IPS DF 19.7 (cell line): ENCODE results near the gene PCSK1.
"Not testable (repeated sequence)": the region's sequence is repeated elsewhere in the genome, so short reads cannot be mapped to it uniquely, and the experiment has no call there.

Experiments used
- DNase-seq: peaks from one replicate; pipeline ENCODE4 v3.0.0-alpha.2; 2013; ENCODE audit warnings: low read depth, low spot score

PCSK1 gene

DNA sequence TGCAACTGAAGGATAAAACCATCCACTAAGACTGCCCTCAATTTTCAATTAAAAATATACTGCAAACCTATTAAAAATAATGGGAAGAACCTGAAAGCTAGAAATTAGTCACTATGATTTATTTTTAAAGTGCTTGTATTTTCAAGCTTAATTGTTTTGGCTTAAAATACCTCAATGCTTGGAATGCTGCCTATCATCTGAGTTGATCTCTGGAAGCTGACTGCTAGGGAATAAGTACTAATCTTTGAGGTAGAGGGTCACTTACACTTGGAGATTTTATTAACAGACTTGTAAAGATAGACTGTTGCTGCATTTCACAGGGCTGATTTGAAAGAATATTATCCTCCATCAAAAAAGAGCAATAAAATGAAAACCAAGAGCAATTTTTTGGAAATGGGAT, 6.2 kb downstream of the PCSK1 start:
- DNase-seq = no peak

- DNase-seq = no peak
Observed at GRCh38 chr5:96425443-96425842, 7.6 kb downstream of the PCSK1 start.

- DNase-seq = no peak
Observed at GRCh38 chr5:96415897-96416296, 17.2 kb downstream of the PCSK1 start.

- no peak for DNase-seq
Observed at GRCh38 chr5:96412868-96413449, 20.1 kb downstream of the PCSK1 start.

- no peak for DNase-seq
Observed at GRCh38 chr5:96410013-96410412, 23.0 kb downstream of the PCSK1 start.

DNA sequence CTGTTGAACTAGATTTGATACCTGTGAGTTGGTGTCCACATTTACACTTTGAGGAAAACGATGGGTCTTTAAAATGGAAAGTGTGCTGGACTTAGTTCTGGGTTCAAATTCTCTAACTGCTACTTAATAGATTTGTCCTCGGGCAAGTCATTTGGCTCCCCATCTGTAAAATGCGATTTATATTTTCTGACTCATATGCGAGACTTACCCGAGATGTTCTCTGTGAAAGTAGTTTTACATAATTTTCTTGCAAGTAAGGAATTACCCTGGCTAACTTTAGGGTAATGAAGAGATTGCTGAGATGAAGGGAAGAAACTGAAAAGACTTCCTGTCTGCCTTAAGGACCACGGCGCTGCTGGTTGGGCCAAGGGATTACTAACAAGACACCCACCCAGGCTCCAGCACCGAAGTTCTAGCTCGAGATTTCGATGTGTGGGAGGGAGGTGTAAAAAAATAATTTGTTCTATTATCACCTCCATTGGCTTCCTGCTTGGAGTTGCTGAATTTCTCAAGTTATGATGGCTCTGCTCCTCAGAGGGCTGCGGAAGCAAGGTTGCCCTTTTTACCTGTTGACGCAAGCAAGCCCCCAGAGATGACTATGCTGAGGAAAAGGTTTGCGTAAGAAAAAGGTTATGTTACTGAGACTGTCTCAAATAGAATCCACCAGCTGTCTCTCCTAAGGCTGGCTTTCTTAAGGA, 24.1 kb downstream of the PCSK1 start:
- DNase-seq = no peak

GRCh38 chr5:96408210-96408777, 24.8 kb downstream of the PCSK1 start:
- no peak for DNase-seq

DNA sequence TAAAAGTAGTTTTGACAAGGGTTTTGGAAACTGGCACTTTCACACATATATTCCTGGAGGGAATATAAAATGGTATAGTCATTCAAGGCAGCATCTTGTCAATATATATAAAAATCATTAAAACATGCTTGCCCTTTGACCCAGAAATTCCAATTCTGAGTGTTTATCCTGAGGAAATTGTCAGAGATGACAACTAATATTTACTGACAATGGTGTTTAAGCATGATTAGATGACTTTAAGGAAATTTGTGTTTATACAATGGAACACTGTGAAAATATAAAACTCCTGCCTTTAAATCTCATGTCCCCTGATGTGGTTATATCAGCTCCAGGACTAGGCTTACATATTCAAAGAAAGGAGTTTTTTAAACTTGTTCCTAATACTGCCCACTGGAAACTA, 25.6 kb downstream of the PCSK1 start:
- no peak for DNase-seq

DNA sequence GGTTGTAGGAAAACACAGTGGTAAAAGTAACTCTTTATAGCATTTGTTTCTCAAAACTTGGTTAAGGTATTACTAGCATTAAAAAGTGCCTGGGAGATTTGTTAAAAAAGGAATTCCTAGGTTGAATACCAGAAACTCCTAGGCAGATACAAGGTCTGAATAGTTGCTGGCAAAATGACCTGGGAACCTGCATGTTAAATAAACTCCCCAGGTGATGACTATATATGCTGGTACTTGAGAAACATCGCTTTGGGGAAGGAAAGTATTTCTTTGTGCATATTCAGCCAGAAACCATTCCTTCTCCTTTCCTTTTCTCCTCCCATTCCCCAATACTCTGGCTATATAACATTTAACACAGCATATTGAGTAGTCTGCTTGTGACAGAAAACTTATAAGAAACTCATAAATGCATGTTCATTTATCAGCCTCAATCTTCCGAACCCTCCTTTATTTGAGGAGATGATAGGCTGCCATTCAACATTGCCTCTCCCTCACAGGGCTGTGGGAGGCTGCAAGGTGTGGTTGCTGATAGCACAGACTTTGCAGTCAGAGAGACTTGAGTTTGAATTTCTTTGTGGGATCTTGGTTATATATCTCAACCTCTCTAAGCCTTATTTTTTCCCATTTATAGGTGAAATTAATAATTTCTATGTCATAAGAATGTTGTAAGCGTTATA, 28.7 kb downstream of the PCSK1 start:
- DNase-seq = no peak

- no peak for DNase-seq
Observed at GRCh38 chr5:96402500-96402899, 30.5 kb downstream of the PCSK1 start.

DNA sequence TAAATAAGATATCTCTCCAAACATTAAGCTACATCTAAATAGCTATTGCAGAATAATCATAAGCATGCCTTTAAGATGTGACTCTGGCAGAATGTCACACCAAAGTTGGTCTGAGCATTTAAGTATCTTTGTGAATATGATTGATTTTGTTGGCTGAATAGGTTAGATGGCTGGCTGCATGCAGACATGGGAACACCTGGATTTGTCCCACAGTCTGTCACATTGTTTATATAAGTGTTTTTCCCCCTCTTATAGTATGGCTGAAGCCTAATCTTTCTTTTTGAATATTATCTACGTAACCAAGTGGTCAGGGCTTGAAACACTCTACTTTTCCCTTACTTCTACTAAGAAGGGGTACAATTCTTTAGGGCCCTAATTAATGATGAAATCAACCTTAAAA, 36.2 kb downstream of the PCSK1 start:
- DNase-seq = no peak

- not testable (repeated sequence) for DNase-seq
Observed at GRCh38 chr5:96395295-96395694, 37.8 kb downstream of the PCSK1 start.

DNA sequence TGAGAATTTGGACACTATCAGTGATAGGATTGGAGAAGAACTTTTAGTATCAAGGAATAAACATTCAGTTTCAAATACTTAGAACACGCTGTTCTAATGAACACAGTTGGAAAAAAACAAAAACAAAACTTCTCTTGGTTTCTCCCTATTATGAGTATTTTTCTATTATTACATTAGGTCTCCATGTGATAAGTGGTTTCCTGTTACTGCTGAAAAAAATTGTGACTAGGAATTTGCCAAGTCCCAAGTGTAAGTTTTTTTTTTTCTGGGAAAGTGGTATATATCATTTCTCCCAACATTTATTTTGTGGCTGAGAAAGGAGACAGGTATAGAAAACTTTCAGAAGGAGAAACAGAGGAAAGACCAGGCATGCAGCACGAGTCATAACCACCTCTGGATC, 41.1 kb downstream of the PCSK1 start:
- DNase-seq = no peak

- DNase-seq = no peak
Observed at GRCh38 chr5:96388176-96388575, 44.9 kb downstream of the PCSK1 start.

DNA sequence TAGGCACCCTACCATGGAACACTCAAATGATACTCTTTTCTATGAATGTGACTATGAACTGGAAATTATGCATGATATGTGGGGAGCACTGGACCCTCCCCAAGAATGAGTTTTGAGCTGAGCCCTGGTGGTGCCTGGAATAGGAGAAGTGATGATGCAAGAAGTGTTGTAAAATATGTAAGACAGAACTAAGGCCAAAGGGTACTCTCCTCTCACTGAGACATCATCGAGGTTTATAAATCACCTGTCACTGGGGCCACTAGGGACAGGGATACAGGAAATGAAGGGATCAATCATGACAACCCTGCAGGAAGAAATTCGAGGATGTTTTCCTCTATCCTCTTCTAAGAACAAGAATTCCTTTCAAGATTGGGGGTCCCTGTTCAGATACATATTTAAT, 45.4 kb downstream of the PCSK1 start:
- no peak for DNase-seq

DNA sequence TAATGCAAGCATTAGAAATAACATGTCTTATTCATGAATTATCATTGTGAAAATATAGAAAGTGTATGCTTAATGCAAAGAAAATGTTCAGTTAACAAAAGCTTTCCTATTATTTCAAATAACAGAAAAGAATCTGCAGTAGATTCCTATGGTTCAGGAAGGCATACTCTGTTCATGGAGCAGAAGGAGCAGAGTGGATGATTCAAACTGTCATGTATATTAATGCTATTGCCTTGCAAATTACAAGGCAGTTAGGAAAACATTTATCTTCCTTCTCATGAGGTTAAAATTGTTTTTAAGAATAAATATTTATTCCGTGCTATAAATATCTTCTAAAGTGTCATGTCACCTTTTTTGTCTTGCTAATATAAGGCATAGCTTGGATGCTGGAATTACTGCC, 47.5 kb downstream of the PCSK1 start:
- no peak for DNase-seq

DNA sequence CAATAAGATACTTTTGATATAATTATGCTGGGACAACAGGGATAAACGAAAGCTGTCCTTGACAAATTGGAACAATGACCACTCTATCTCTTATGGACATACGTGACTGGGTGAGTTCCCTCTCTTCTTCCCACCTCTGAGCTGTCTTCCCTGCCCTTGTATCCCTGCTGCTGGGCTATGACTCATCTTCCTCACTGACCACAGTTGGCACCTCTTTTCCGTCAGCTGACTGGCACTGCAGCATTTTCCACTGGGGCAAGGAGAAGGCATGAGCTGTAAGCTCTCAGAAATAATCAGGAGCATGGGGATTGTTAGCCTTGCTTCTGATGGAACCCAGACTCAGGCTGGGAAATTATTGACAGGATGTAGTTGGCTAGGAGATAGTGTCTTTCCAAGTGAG, 48.7 kb downstream of the PCSK1 start:
- DNase-seq = no peak

GRCh38 chr5:96381526-96381925, 51.5 kb downstream of the PCSK1 start:
- no peak for DNase-seq

DNA sequence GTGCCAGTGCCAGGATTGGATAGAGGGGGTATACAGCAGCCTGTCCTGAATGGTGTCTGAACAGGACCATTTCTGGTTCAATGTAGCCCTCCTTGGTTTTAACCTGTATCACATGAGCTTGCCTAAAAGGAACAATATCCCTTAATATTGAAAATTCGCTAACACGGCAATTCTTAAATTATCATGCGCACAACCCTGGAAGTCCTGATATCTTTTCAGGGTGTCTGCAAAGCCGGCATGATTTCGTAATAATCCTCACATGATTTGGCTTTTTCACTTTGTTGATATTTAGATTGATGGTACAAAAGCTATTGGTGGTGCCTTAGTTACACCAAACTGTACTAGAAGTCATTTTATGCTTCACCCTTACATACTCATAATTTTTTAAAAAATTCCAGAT, 53.2 kb downstream of the PCSK1 start:
- DNase-seq = no peak

- no peak for DNase-seq
Observed at GRCh38 chr5:96377597-96377996, 55.5 kb downstream of the PCSK1 start.

DNA sequence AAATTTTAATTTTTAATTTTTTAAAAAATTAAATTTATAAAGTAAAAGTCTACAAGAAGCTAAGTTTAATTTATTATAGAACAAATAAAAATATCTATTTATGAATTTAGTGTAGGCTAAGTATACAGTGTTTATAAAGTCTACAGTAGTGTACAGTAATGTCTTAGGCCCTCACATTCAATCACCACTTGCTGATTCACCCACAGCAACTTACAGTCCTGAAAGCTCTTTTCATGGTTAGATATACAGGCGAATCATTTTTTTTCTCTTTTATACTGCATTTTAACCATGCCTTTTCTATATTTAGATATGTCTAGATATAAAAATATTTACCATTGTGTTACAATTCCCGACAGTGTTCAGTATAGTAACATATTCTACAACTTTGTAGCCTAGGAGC, 55.9 kb downstream of the PCSK1 start:
- DNase-seq = no peak

- DNase-seq = no peak
Observed at GRCh38 chr5:96374653-96375052, 58.4 kb downstream of the PCSK1 start.

DNA sequence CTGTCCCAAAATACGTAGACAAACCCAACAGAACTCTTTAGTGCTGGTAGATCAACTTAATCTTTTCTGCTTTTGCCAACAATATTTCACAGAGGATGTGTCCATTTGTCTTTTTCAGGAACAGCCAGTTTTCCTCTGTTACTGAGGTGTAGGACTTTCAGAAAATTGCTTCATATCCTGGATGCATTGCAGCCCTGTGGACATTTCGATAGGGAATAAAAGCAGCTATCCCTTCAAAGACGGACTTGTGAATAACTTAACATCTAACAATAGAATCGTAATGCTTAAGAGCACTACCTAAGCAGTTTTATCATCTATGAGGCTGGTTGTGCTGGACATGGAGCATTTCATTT, 59.7 kb downstream of the PCSK1 start:
- no peak for DNase-seq
